ENCODE measurements around the gene COG5.
A peak's percentile ranks its signal among the peaks of the same experiment; 100 is the strongest.

The COG5 gene

DNA sequence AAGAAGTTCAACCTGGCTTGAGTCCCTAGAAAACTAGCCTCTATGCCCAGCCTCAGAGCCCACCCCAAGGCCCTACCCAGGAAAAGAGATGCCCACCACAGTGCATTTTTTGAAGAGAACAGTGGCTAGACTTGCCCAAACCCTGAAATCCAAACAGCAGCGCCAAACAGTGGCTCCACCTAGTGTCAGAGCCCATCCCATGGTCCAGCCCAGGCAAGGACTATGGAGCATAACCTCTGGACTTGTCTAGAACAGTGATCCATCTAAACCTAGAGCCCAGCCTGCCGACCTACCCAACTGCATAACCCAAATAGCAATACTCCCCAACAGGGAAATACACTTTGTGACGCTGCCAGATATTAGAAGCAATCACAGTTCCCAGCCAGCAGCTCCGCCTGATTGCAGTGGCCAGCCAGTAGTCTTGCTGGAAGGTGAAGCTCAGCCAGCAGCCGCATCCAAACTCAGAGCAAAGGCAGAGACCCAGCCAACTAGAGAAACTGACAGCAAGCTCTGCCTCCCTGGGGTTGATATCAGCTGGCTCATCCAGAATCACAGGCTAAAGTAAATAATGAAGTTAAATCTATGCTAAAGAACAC lies 350.4 kb downstream of the COG5 start:
- DNase-seq: no peak

- DNase-seq: no peak
Observed at GRCh38 chr7:107212725-107213124, 351.0 kb downstream of the COG5 start.

DNA sequence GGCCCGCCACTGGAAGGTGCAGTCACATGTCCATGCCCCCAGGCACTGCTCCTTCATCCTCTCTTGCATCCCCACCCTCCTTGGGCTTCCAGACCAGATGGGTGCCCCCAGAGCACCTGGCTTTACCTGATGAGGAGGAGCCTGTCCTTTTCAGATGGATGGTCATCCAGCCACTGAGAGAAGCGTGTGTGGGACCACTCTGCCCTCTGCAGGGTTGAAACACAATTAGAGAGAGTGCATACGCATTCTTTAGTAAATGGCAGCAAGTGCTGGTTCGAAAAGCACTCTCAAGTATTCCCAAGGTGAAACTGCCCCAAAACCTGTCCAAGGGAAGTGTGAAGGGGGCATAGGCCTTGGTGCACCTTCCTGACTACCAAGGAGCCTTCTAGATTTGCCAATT lies 353.3 kb downstream of the COG5 start:
- no peak for DNase-seq

GRCh38 chr7:107209565-107209964 lies 354.2 kb downstream of the COG5 start:
- no peak for DNase-seq

DNA sequence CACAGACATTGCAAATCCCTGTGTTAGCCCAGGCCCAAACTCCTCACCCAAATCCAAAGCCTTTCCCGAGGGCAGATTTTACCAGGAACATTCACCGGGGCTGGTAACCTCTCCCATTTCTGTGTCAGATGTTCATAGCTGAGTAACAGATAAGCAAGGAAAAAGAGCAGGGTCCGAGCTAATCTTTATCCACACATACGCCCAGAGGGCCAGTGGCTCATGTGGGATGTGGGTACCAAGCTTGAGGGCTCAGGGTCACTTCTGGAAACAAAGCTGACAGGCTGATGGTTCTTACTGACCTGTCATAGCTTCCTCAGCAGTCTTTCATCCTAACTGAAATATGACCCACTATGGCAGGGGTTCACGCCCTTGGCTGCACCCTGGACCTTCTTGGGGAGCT lies 355.2 kb downstream of the COG5 start:
- no peak for DNase-seq

- peak; percentile 4 for DNase-seq
Observed at GRCh38 chr7:107208024-107208521, 355.6 kb downstream of the COG5 start.

DNA sequence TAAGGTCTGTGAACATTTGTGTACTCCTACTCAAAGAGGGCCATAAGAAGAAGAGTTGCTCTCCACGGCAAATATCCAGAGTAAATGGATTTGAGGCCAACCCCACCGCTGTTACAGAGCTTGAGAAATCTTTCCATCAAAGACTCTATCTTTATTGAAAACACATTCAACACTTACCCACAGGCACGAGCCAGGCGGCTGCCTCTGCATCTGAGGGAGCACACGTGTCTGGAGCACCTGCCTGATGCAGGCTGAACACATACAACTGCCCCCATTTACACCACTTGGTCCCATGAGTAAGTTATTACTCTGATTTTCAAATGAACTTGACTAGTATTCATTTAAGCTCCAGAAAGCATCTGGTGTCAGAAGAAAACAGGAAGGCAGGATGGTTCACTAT lies 356.3 kb downstream of the COG5 start:
- no peak for DNase-seq

DNA sequence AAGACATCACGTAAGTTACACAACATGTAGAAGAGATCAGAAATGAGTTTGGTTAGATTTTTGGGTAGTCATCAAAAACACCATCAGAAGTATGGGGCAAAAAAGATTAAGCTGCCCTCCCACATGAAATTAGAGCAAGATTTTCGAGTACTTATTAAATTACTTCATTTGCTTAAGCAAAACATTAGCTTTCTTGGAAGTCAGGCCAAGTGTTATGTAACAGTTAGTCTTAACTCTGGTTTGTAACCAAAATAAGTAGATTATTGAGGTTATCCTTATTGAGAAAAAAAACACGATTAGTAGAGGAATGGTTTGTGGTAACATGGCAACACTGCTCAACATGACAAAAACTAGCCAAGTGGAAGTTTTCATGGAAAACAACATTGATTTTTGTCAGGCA lies 357.0 kb downstream of the COG5 start:
- no peak for DNase-seq

GRCh38 chr7:107206136-107206535 lies 357.6 kb downstream of the COG5 start:
- no peak for DNase-seq

- no peak for DNase-seq
Observed at GRCh38 chr7:107203607-107204006, 360.1 kb downstream of the COG5 start.

GRCh38 chr7:107201795-107202450 lies 361.8 kb downstream of the COG5 start:
- DNase-seq: peak; percentile 23

DNA sequence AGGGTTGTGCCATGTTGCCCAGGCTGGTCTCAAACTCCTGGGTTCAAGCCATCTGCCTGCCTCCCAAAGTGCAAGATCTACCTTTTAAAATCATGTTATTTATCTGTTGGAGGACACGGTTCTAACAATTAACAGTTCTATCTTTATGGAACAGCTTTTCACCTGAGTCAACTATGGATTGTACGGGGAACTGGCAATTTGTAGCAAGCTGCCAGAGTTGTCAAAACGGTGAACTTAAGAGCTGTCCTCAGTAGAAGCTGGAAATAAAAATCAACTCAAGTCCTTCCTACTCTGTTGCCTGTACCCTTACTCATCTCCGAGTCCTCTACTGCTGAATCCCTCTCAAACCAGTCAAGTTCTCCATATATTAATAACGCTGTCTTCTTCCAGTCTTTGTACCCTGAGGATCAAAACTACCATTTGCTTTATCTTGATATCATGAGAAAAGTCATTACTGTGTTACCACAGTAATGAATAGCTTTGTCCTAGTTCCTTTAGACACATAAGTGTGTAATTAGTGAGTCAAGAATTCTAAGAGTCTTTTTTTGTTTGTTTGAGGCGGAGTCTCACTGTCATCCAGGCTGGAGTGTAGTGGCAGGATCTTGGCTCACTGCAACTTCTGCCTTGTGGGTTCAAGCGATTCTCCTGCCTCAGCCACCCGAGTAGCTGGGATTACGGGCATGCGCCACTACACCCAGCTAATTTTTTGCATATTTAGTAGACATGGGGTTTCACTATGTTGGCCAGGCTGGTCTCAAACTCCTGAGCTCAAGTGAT lies 366.7 kb downstream of the COG5 start:
- DNase-seq: no peak

GRCh38 chr7:107194052-107194451 lies 369.7 kb downstream of the COG5 start:
- no peak for DNase-seq

- no peak for DNase-seq
Observed at GRCh38 chr7:107190090-107190489, 373.6 kb downstream of the COG5 start.

GRCh38 chr7:107187774-107188173 lies 375.9 kb downstream of the COG5 start:
- DNase-seq: no peak

DNA sequence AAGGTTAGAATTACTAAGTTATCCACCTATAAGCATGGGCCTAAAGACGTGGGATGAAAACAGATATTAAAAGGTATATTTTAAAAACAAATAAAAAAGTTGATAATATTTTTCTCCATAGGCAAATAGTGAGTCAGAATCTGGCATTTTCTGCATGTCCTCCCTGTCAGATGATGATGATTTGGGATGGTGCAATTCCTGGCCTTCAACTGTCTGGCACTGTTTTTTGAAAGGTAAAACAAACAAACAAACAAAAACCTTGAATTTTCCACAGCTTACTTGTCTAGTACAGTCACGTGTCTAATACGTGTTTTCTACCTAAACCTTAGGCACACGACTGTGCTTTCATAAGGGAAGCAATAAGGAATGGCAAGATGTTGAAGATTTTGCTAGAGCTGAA lies 377.5 kb downstream of the COG5 start:
- DNase-seq: no peak

DNA sequence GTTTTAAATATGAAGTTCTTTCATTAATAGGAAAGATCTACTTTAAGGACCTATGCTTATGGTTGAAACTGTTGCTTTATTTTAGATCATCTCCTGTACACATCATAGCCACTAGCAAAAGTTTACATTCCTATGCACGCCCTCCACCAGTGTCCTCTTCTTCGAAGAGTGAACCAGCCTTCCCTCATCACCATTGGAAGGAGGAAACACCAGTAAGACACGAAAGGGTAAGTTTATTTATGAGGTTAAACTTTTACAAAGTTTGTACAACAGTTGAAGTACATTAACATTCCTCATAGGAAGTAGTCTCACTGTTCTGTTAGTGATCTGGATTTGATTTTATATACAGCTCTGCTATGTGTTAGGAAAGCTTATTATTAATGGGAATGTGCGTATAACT lies 378.0 kb downstream of the COG5 start:
- no peak for DNase-seq

- no peak for DNase-seq
Observed at GRCh38 chr7:107181172-107181571, 382.5 kb downstream of the COG5 start.

DNA sequence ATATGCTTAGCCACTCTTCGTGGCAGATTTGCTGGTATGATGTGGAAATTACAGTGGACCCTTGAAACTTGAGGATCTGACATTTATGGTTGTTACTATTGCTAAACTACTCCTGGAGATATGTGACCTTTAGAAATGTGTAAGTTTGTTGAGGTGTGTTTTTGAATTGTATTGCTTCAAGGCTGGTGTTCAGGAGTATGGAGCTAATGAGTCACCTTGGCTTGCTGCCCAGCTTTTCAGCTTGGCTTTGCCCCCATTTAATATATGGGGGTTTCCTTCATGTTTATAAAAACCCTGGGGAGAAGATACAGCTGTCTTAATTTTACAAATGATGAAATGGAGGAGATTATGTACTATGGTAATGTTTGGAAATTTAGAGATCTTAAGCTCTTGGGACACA lies 383.3 kb downstream of the COG5 start:
- DNase-seq: peak; percentile 80

- DNase-seq: peak; percentile 54
Observed at GRCh38 chr7:107179326-107180164, 384.2 kb downstream of the COG5 start.

GRCh38 chr7:107173691-107174406 lies 389.9 kb downstream of the COG5 start:
- no peak for DNase-seq

DNA sequence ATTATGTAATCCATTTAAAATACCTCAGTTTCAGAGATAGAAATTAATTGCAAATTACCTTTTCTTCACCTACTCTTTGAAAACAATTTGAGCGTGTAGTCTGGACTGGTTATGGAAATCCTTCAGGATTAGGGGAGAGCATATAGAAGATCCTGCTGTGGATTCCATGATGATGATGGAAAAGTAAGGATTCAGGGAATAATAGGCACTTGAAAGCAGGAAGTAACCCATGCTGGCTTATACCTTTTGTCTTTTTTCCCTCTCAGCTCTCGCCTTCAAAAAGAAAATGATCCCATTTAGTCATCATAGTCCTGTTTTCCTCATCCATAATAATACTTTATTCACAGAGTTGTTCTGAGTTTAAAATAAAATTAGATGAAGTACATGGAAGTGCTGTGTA lies 390.5 kb downstream of the COG5 start:
- no peak for DNase-seq

Data from fibroblast of skin of abdomen (primary cell).